H9 (cell line): ENCODE measurements around the gene MT4. TPM values are rescaled to one million over a fixed set of nuclear protein-coding genes. Genes with fewer than 3 reads are reported as not detected.

Experiments
- DNase-seq: peaks from one replicate; pipeline ENCODE4 v3.0.0-alpha.2; 2017
- H2AFZ ChIP-seq: one replicate; pipeline ENCODE4 v1.6.1; 2013; ENCODE audit warnings: mild to moderate bottlenecking, low read length, control low read depth, moderate library complexity
- H2AK5ac ChIP-seq: 2 replicates; pipeline ENCODE4 v1.6.1; 2013; ENCODE audit warnings: low read length, control low read depth, mixed read lengths; ENCODE audit not compliant: insufficient read length
- H2BK120ac ChIP-seq: one replicate; pipeline ENCODE4 v1.6.1; 2013; ENCODE audit warnings: low read depth, mild to moderate bottlenecking, low read length, control low read depth, inconsistent platforms; ENCODE audit not compliant: poor library complexity, severe bottlenecking
- H2BK12ac ChIP-seq: 2 replicates; pipeline ENCODE4 v1.6.1; 2013; ENCODE audit warnings: low read length, control low read depth, mixed read lengths, low read depth; ENCODE audit not compliant: insufficient read length
- H2BK15ac ChIP-seq: 2 replicates; pipeline ENCODE4 v1.6.1; 2013; ENCODE audit warnings: low read depth, low read length, control low read depth
- H2BK20ac ChIP-seq: one replicate; pipeline ENCODE4 v1.6.1; 2013; ENCODE audit warnings: low read depth, mild to moderate bottlenecking, low read length, control low read depth, inconsistent platforms; ENCODE audit not compliant: poor library complexity, severe bottlenecking
- H2BK5ac ChIP-seq: 2 replicates; pipeline ENCODE4 v1.6.1; 2013; ENCODE audit warnings: low read length, control low read depth, mixed read lengths; ENCODE audit not compliant: insufficient read length
- H3K14ac ChIP-seq: 2 replicates; pipeline ENCODE4 v1.6.1; 2013; ENCODE audit warnings: low read length, control low read depth; ENCODE audit not compliant: insufficient read depth
- H3K18ac ChIP-seq: 2 replicates; pipeline ENCODE4 v1.6.1; 2013; ENCODE audit warnings: low read depth, mild to moderate bottlenecking, mixed read lengths, low read length, control low read depth; ENCODE audit not compliant: insufficient read length
- H3K23ac ChIP-seq: 2 replicates; pipeline ENCODE4 v1.6.1; 2013; ENCODE audit warnings: low read length, control low read depth, mixed read lengths, low read depth; ENCODE audit not compliant: insufficient read length
- H3K23me2 ChIP-seq: 2 replicates; pipeline ENCODE4 v1.6.1; 2013; ENCODE audit warnings: low read depth, mild to moderate bottlenecking, mixed read lengths, low read length, control low read depth; ENCODE audit not compliant: insufficient read length, poor library complexity, severe bottlenecking
- H3K27ac ChIP-seq: 2 replicates; pipeline ENCODE4 v1.5.1; 2013; ENCODE audit warnings: low read length, control low read depth, mixed read lengths, low read depth; ENCODE audit not compliant: insufficient read length
- H3K27me3 ChIP-seq: 2 replicates; pipeline ENCODE4 v1.6.1; 2013; ENCODE audit warnings: low read length, control low read depth, inconsistent platforms; ENCODE audit not compliant: insufficient read depth
- H3K4ac ChIP-seq: 2 replicates; pipeline ENCODE4 v1.6.1; 2013; ENCODE audit warnings: low read depth, mild to moderate bottlenecking, control low read depth, inconsistent platforms, low read length, moderate library complexity
- H3K4me1 ChIP-seq: 2 replicates; pipeline ENCODE4 v1.6.1; 2013; ENCODE audit warnings: low read length, control low read depth, inconsistent platforms; ENCODE audit not compliant: insufficient read depth
- H3K4me2 ChIP-seq: 2 replicates; pipeline ENCODE4 v1.6.1; 2013; ENCODE audit warnings: low read length, control low read depth, mixed read lengths; ENCODE audit not compliant: insufficient read length, insufficient read depth
- H3K56ac ChIP-seq: 2 replicates; pipeline ENCODE4 v1.6.1; 2013; ENCODE audit warnings: low read depth, mild to moderate bottlenecking, mixed read lengths, low read length, control low read depth; ENCODE audit not compliant: insufficient read length
- H3K79me1 ChIP-seq: 2 replicates; pipeline ENCODE4 v1.6.1; 2013; ENCODE audit warnings: low read depth, mild to moderate bottlenecking, moderate library complexity, low read length, control low read depth, inconsistent platforms; ENCODE audit not compliant: insufficient read depth, poor library complexity, severe bottlenecking
- H3K79me2 ChIP-seq: 2 replicates; pipeline ENCODE4 v1.6.1; 2013; ENCODE audit warnings: low read length, control low read depth, inconsistent platforms; ENCODE audit not compliant: insufficient read depth
- H3K9ac ChIP-seq: 2 replicates; pipeline ENCODE4 v1.6.1; 2013; ENCODE audit warnings: low read length, control low read depth, mixed read lengths; ENCODE audit not compliant: insufficient read length; ENCODE audit errors: extremely low read depth
- H3K9me3 ChIP-seq: one replicate; pipeline ENCODE4 v1.6.1; 2013; ENCODE audit warnings: low read depth, low read length, inconsistent platforms; ENCODE audit not compliant: control insufficient read depth
- H3T11ph ChIP-seq: one replicate; pipeline ENCODE4 v1.6.1; 2013; ENCODE audit warnings: mild to moderate bottlenecking, low read length, control low read depth, inconsistent platforms
- H4K20me1 ChIP-seq: one replicate; pipeline ENCODE4 v1.6.1; 2013; ENCODE audit not compliant: control insufficient read depth, insufficient read length, insufficient read depth
- H4K5ac ChIP-seq: 2 replicates; pipeline ENCODE4 v1.6.1; 2013; ENCODE audit warnings: low read depth, mild to moderate bottlenecking, mixed read lengths, low read length, control low read depth; ENCODE audit not compliant: insufficient read length
- H4K8ac ChIP-seq: replicated peaks from 2 replicates; pipeline ENCODE4 v1.6.1; 2013; ENCODE audit warnings: low read length, control low read depth, mixed read lengths, low read depth; ENCODE audit not compliant: insufficient read length
- H4K91ac ChIP-seq: 2 replicates; pipeline ENCODE4 v1.6.1; 2013; ENCODE audit warnings: low read depth, mild to moderate bottlenecking, moderate library complexity, mixed read lengths, low read length, control low read depth; ENCODE audit not compliant: insufficient read length
- H3K27ac Mint-ChIP-seq, 3 experiments: 2 replicates in 2 of 3; 3 replicates in 1 of 3; pipeline ENCODE4 v1.8.0; 2020 to 2021; ENCODE audit warnings: mixed read lengths in 3 of 3, mild to moderate bottlenecking in 1 of 3, moderate library complexity in 1 of 3
- H3K27me3 Mint-ChIP-seq: 2 replicates; pipeline ENCODE4 v1.8.0; 2021; ENCODE audit warnings: low read depth, mild to moderate bottlenecking, moderate library complexity, mixed read lengths
- H3K36me3 Mint-ChIP-seq, 3 experiments: 2 replicates in 2 of 3; 3 replicates in 1 of 3; pipeline ENCODE4 v1.8.0; 2020 to 2021; ENCODE audit warnings: low read depth in 3 of 3, mixed read lengths in 3 of 3; ENCODE audit not compliant: insufficient read depth in 1 of 3
- H3K4me1 Mint-ChIP-seq, 2 experiments: 2 replicates each; pipeline ENCODE4 v1.8.0; 2020; ENCODE audit warnings: mixed read lengths in 2 of 2
- H3K4me3 Mint-ChIP-seq, 2 experiments: 2 replicates in 1 of 2; 3 replicates in 1 of 2; pipeline ENCODE4 v1.8.0; 2020 to 2021; ENCODE audit warnings: mild to moderate bottlenecking in 2 of 2, mixed read lengths in 2 of 2, moderate library complexity in 1 of 2
- H3K9me3 Mint-ChIP-seq, 2 experiments: 2 replicates in 1 of 2; 3 replicates in 1 of 2; pipeline ENCODE4 v1.8.0; 2020; ENCODE audit warnings: mild to moderate bottlenecking in 2 of 2, mixed read lengths in 2 of 2, moderate library complexity in 1 of 2
- WGBS: extraction: QIAGEN DNeasy Blood & Tissue Kit; methylation state at CpG from one replicate; pipeline ENCODE4 v1.1.7; 2013; ENCODE audit warnings: missing lambda C conversion rate, low lambda C conversion rate, mixed read lengths; ENCODE audit not compliant: insufficient read length; ENCODE audit errors: extremely low coverage; 5-methylcytosine and 5-hydroxymethylcytosine counted together
- total RNA-seq: library from RNA; stranded (reverse); gene quantifications from 2 replicates; pipeline ENCODE4 v1.2.1, GENCODE V29; 2021
- TF ChIP-seq, protein P1 (sequence below): fragments of 200-600 bp; sonication (generic); conservative IDR thresholded peaks from 3 replicates; pipeline ENCODE4 v1.8.0; 2021; ENCODE audit warnings: antibody characterized with exemption, mild to moderate bottlenecking

The MT4 gene
- total RNA-seq, 1 experiment from 2014 or later: not detected

DNA sequence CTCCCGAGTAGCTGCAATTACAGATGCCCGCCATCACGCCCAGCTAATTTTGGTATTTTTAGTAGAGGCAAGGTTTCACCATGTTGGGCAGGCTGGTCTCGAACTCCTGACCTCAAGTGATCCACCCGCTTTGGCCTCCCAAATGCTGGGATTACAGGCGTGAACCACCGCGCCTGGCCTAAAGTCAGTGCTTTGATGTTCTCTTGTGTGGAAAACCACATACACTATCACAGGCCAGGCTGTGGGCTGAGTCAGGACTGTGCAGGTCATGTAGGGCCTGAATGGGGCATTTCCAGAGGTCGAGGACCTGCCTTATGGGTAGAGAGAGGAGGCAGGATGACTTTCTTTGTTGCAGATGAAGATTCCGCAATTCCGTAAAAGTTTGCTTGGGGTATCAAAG, 19.4 kb downstream of the MT4 start:
- H2AK5ac ChIP-seq: no peak overlapping the region
- peaks cover 5% of the 10 kb centered on the region for H3K23me2 ChIP-seq
- no peaks in the 10 kb centered on the region for H4K20me1 ChIP-seq
- H3K4me3 Mint-ChIP-seq: no peak overlapping the region
- no peak overlapping the region for H3K4me2 ChIP-seq
- no peak overlapping the region for H4K91ac ChIP-seq
- H3K56ac ChIP-seq: no peak overlapping the region
- H3K23ac ChIP-seq: no peak overlapping the region
- H2BK20ac ChIP-seq: no peak overlapping the region
- no peaks in the 10 kb centered on the region for H3K79me2 ChIP-seq
- no peak overlapping the region for H3K4ac ChIP-seq
- no peaks in the 10 kb centered on the region; the same call in 1 of the 2 replicates for H3K4me1 ChIP-seq
- TF ChIP-seq, protein P1, sequence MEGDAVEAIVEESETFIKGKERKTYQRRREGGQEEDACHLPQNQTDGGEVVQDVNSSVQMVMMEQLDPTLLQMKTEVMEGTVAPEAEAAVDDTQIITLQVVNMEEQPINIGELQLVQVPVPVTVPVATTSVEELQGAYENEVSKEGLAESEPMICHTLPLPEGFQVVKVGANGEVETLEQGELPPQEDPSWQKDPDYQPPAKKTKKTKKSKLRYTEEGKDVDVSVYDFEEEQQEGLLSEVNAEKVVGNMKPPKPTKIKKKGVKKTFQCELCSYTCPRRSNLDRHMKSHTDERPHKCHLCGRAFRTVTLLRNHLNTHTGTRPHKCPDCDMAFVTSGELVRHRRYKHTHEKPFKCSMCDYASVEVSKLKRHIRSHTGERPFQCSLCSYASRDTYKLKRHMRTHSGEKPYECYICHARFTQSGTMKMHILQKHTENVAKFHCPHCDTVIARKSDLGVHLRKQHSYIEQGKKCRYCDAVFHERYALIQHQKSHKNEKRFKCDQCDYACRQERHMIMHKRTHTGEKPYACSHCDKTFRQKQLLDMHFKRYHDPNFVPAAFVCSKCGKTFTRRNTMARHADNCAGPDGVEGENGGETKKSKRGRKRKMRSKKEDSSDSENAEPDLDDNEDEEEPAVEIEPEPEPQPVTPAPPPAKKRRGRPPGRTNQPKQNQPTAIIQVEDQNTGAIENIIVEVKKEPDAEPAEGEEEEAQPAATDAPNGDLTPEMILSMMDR: no peak
- H3K14ac ChIP-seq: no peak overlapping the region
- no peaks in the 10 kb centered on the region; a peak in 2 of 5 replicates for H3K9me3 Mint-ChIP-seq
- H3K27ac Mint-ChIP-seq: no peak overlapping the region
- H2BK12ac ChIP-seq: no peak overlapping the region
- no peak overlapping the region for H2BK15ac ChIP-seq
- H3T11ph ChIP-seq: no peak overlapping the region
- no peak overlapping the region for H2BK5ac ChIP-seq
- H3K27me3 Mint-ChIP-seq: peaks cover 84% of the 10 kb centered on the region
- no peak overlapping the region for H4K5ac ChIP-seq
- no peak overlapping the region for H3K18ac ChIP-seq
- peaks cover 8 to 11% of the 10 kb centered on the region in 2 experiments for H3K4me1 Mint-ChIP-seq
- no peak overlapping the region for H2BK120ac ChIP-seq
- no peak overlapping the region for H3K9ac ChIP-seq
- peaks cover 6% of the 10 kb centered on the region; the same call in 1 of the 2 replicates for H3K27me3 ChIP-seq
- WGBS: no CpG with 5 or more reads among the region's 11 CpGs
- H4K8ac ChIP-seq: no peak overlapping the region
- no peak overlapping the region for H2AFZ ChIP-seq
- no peaks in the 10 kb centered on the region for H3K79me1 ChIP-seq
- no peak overlapping the region for H3K27ac ChIP-seq
- H3K9me3 ChIP-seq: no peaks in the 10 kb centered on the region
- DNase-seq: no peak
- H3K36me3 Mint-ChIP-seq: no peaks in the 10 kb centered on the region
